Measurements from ENCODE around the gene STIMATE.

STIMATE gene

GRCh38 chr3:52845157-52845556 is 52.2 kb downstream of the STIMATE start:
- H3K4me3 ChIP-seq (ENCODE audit: low read depth, low read length), result no peak overlapping the region
- no peak for DNase-seq (ENCODE audit: low read depth)
- TF ChIP-seq CTCF (IDR thresholded peaks at IDR 0.05; ENCODE audit: control insufficient read depth, extremely low read depth, insufficient read depth), result no peak

- no peak overlapping the region for H3K4me3 ChIP-seq (ENCODE audit: low read depth, low read length)
- no peak for DNase-seq (ENCODE audit: low read depth)
- TF ChIP-seq CTCF (IDR thresholded peaks at IDR 0.05; ENCODE audit: control insufficient read depth, extremely low read depth, insufficient read depth), result no peak
Measured at GRCh38 chr3:52844290-52844975, 52.9 kb downstream of the STIMATE start.

- no peak overlapping the region for H3K4me3 ChIP-seq (ENCODE audit: low read depth, low read length)
- no peak for DNase-seq (ENCODE audit: low read depth)
- no peak for TF ChIP-seq CTCF (IDR thresholded peaks at IDR 0.05; ENCODE audit: control insufficient read depth, extremely low read depth, insufficient read depth)
Measured at GRCh38 chr3:52843881-52844280, 53.5 kb downstream of the STIMATE start.

GRCh38 chr3:52843108-52843865 is 54.1 kb downstream of the STIMATE start:
- DNase-seq (ENCODE audit: low read depth), result no peak
- no peak overlapping the region for H3K4me3 ChIP-seq (ENCODE audit: low read depth, low read length)
- no peak for TF ChIP-seq CTCF (IDR thresholded peaks at IDR 0.05; ENCODE audit: control insufficient read depth, extremely low read depth, insufficient read depth)

- DNase-seq (ENCODE audit: low read depth), result no peak
- TF ChIP-seq CTCF (IDR thresholded peaks at IDR 0.05; ENCODE audit: control insufficient read depth, extremely low read depth, insufficient read depth), result no peak
- H3K4me3 ChIP-seq (ENCODE audit: low read depth, low read length), result no peak overlapping the region
Measured at GRCh38 chr3:52842424-52842823, 54.9 kb downstream of the STIMATE start.

- TF ChIP-seq CTCF (IDR thresholded peaks at IDR 0.05; ENCODE audit: control insufficient read depth, extremely low read depth, insufficient read depth), result no peak
- DNase-seq (ENCODE audit: low read depth), result no peak
- H3K4me3 ChIP-seq (ENCODE audit: low read depth, low read length), result no peak overlapping the region
Measured at GRCh38 chr3:52841981-52842340, 55.4 kb downstream of the STIMATE start.
